Smooth muscle cell of the brain vasculature (primary cell): ENCODE data around the gene ADCY3.

ENCODE experiments used
- DNase-seq: peaks from one replicate; pipeline ENCODE4 v3.0.0-alpha.2; 2012; ENCODE audit warnings: low read depth, low spot score

Gene ADCY3

DNA sequence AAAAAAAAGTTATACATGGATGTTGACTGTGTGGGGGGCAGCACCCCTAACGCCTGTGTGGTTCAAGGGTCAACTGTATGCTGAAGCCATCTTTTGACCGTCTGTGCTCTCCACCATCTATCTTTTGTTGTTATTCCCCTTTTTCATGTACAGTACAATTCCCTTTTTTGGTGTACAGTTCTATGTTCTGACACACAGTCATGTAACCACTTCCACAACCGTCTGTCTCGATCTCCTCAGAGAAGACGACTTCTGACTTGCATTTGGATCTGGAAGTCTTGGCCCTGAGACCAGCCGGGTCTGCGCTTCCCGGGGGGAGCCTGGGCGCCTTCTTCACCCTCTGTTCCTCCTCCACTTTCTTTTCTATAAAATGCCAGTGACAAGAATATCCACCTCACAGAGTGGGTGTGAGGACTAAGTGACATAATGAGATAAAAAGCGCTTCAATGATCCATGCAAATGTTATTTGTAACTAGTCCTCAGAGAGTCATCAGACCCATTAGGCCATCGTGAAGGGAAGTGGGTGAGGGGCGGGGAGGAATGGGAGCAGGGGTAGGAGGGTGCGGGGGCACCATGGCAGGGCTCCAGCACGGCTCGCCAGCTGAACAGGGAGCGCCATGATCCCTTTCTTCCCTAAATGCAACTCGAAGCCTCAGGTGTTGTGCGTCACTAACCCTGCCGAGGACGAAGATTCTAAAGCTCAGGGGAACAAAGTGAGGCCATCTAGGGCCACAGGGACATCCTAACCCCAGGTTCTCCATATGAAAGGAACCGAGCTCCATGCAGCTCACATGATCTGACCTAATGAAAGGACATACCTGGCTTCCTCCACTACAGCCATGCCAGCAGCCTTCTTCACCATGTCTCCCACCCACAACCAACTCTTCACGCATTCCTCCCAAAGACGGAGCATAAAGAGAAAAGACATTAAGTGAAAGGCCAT is 16.6 kb downstream of the ADCY3 start:
- DNase-seq = no peak

DNA sequence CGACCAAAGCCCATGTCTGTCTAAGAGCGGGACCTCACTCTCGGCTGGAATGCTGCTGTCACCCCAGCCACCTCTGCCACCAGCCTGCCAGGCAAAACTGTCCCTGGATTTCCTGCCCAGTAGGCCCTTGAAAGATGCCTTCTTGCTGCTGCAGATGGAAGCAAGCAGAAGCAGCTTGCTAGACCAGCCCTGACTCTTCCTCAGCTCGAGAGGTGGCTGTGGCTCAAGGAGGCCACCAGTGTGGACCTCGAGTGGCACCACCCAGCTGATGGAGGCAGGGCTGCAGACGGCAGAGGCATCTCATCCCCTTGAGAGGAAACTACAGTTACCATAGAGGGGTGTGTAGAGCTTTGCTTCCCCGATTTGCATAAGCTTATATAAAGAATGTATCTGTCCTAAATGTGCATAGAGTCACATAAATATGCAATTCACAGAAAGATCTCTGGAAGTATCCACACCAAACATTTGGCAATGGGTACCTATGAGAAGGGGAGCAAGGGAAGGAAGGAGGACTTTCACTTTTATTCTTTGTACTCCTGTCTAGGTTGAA is 20.6 kb downstream of the ADCY3 start:
- DNase-seq = no peak

DNA sequence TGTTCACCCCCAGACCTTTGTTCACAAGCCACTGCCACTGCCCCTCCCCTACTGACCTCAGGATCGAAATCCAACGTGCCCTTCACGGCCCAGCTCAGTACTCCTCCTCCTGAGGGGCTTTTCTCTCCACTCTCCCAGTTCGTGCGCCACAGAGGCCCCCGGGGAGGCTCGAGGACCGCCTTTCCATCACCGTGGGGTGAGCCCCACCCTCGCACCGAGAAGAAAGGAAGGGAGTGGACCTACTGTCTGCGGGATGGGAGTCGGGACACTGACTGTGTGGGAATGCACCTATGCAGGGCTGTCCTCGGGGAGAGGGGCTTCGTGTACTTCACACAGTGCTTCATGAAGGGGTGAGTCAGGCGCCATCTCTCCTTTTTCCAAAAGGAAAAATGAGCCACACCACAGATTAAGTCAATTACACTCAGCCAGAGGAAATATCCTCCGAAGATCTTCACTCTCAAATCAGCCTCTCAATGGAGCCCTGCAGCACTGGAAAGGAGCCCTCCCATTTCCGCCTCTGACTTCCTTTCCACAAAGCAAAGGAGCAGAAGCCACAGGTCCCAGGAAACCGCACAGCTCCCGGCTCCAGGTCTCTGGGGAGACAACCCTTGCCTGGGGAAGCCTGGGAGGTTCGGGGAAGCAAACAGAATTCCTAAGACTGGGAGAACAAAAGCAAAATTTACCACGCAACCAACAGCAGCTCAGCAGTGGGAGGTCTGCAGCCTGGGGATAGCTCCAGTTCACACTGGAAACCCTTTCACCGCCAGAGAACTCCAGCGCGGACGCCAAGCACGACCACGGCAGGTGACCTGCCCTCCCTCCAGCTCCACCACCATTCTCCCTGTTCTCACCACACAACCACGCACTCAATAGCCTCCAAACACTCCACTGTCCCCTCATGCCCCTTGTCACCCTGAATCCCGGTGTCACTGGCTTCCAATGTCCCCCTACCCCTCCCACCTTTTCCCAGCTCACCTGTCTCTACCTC is 21.6 kb downstream of the ADCY3 start:
- DNase-seq = no peak

DNA sequence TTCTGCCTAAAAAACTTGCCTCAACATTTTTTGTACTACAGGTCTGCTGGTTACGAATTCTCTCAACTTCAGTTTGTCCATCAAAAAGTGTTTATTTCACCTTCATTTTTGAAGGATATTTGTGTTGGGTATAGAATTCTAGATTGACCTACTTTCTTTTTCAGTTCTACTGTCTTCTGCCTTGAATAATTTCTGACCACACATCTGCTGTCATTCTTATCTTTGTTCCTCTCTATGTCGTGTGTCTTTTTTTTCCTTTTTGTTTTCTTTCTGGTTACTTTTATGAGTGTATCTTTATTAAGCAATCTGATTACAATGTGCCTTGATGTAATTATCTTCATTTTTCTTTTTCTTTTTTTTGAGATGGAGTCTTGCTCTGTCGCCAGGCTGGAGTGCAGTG is 25.3 kb downstream of the ADCY3 start:
- DNase-seq = no peak

DNA sequence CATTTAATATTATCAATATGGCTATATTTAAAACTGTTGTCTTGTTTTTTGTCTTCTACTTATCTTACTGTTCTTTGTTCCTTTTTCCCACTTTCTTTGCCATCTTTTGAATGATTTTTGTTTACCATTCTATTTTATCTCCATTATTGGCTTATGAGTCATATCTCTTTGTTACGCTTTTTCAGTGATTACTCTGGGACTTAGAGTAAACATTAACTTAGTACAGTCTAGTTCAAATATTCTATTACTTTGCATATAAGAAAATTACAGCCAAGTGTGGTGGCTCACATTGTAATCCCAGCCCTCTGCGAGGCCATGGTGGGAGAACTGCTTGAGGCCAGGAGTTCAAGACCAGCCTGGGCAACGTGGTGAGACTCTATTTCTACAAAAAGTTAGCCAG is 26.1 kb downstream of the ADCY3 start:
- no peak for DNase-seq

DNA sequence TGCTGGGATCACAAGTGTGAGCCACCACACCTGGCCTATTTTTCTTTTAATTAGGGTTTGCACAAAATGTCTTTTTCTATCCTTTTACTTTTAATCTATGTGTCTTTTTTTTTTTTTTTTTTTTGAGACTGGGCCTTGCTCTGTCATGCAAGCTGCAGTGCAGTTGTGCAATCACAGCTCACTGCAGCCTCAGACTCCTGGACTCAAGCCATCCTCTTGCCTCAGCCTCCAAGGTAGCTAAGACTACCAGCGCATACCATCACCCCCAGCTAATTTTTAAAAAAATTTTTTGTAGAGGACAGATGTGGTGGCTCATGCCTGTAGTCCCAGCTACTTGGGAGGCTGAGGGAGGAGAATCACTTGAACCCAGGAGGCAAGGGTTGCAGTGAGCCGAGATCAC is 27.1 kb downstream of the ADCY3 start:
- DNase-seq = no peak

DNA sequence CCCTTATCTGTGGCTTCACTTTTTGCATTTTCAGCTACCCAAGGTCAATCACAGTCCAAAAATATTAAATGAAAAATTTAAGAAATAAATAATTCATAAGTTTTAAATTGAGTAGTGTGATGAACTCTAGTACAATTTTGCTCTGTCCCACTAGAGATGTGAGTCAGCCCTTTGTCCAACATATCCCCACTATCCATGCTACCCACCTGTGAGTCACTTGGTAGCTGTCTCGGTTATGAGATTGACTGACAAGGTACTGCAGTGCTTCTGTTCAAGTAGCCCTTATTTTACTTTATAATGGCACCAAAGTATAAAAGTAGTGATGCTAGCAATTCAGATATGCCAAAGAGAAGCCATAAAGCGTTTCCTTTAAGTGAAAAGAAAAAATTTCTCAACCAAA is 28.8 kb downstream of the ADCY3 start:
- no peak for DNase-seq

DNA sequence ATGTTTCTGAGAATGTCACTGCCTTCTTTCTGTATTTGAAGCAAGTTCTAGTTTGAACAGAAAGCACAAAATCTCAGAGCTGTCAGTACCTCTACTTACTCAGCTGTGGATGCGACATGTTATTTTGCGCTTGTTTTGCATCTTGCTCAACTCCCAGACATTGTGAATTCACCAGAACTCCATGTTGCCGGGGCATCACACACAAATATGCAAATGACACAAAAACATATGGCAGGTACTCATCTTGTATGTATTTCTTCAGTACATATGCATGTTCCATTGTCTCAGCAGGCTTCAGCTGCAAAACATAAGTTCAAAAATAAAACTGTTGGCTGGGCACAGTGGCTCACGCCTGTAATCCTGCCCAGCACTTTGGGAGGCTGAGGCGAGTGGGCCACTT is 30.8 kb downstream of the ADCY3 start:
- no peak for DNase-seq

DNA sequence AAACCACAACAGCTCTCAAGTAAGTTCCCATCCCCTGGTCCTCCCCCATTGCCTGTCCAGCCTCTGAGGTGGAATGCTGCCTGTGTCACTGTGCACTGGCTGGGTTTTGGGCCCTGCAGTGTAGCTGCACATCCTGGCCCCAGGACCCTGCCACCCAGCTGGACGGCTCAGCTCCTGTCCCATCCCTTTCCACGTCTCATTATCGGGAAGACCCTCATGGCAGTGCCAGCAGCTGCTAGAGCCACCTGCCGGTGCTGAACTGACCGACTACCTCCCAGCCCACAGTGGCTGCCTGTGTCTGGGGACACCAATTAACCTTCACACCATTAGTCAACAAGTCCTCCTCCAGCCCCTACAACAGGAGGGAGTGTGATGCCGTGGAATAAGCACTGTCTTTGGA is 31.9 kb downstream of the ADCY3 start:
- no peak for DNase-seq

DNA sequence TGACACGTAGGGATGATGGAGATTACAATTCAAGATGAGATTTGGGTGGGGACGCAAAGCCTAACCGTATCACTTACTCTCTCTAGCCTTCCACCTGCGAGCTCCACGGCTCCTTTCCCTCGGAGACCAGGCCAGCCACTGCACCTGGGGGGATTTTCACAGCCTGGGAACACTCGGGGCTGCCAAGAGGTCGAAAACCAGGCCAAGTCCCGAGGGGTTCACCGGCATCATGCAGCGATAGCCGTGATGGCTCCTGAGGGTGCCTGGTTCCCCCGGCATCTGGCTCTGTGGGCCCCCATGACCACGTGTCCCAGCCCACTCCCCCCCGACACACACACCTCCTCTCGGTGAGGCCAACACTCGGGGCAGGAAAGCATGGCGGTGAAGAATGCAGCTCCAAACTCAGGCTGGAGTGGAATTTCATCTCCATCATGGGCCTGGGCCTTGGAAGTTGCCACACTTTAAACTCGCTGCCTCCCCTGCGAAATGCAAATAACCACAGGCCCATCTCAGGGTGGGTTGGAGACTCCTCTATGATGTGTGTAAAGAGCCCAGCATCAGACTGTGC is 32.6 kb downstream of the ADCY3 start:
- DNase-seq = no peak

DNA sequence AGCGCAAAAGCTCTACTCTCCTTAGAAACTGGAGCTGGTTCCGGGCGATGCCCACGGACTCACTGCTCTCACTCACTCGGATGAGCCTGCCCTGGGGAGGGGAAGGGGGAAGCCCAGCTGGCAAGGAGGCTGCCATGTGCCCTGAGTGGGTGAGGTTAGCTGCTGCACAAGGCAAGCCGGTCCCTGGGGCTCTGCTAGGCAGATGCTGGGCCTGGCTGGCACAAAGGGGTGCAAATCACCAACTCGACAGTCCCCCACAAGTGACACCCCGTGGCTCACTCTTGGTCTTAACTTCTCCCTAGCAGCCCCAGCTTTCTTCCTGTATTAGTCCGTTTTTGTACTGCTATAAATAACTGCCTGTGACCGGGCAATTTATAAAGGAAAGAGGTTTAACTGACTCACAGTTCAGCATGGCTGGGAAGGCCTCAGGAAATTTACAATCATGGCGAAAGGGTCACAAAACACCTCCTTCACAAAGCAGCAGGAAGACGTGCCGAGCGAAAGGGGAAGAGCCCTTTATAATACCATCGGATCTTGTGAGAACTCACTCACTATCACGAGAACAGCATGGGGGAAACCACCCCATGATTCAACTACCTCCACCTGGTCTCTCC is 33.2 kb downstream of the ADCY3 start:
- no peak for DNase-seq

DNA sequence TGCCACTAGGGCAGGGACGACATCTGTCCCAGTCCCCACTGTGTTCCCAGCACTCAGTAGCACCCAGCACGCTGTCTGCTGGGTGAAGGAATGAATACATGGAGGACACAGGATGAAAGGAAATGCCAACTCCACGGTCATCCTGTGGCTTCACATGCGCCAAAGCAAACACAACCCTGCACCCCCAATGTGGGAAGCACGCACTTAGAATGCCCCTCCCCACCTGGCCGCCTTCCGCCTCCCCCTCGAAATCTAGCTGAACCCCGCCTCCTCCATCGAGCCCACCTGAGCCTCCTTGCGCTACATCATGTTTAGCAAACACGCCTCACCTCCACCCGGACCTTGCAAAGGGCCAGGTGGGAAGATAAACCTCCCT is 33.9 kb downstream of the ADCY3 start:
- DNase-seq = no peak

DNA sequence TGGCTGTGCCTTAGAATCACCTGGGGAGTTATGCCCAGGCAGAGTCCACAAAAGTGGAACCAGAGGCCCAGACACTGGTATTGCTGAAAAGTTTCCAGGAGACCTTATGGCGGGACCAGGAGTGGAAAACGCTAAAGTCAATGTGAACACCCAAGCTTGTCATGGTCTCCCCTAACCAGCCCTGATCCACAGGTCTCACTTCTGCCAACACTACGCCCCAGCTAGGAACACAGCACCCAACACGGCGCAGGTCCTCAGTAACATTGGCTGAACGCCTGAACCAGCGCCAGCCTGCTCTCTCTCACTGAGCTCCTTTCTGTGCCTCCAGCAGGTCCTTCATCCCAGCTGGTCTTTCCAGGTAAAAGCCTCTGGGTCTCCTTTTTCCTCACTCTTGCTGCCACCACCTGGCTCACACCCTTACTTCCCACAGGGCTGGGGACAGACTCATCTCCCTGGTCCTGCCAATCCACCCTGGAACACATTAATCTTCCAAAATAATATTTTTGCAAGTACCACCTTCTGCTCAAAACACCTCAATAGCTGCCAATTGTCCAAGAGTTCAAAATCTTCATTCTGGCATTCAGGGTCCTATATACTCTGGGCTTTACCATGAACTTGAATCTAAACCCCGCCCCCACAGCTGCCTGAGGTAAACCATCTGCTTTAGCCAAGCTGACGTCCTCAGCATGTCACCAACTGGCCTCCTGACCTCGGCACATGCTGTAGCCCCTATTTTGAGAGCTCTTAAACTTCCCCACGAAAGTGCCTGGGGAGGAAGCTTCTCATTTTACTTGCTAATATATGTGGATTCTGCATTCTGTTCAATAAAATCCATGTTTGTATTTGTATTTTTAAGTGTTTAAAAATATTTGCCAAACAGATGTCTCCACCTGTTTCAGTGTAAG is 34.6 kb downstream of the ADCY3 start:
- no peak for DNase-seq

DNA sequence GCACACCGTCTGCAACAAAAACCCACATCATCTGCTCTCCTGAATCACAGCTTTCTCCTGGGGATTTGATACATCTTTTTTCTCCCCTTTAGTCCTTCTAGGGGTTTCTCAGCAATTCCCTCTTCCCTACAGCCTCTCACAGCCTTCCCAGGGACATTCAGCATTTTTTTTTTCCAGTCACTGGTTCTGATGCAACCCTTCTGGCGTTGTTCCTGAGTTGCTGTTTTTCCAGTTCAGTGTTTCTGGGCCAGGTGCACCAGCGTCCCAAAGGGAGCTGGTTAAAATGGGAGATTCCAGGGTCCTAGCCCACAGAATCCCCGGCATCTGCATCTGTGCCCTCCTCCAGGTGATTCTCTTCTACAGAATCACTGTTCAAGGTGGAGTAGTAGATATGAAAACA is 36.1 kb downstream of the ADCY3 start:
- no peak for DNase-seq

DNA sequence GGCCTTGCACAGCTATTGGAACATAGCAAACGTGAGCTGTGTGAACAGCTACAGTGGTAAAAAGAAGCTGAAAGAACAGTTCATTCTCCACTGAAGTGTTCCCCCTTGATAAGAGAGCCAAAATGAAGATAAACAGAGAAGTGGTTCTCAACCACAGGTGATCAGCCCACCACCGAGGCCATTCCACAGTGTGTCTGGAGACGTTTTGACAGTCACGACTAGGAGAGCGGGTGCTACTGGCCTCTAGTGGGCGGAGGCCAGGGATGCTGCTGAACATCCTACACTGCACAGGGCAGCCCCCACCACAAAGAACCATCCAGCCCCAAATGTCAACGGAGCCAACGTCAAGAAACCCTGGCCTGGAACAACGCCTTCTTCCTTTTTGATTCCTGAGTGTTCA is 38.4 kb downstream of the ADCY3 start:
- DNase-seq = no peak

DNA sequence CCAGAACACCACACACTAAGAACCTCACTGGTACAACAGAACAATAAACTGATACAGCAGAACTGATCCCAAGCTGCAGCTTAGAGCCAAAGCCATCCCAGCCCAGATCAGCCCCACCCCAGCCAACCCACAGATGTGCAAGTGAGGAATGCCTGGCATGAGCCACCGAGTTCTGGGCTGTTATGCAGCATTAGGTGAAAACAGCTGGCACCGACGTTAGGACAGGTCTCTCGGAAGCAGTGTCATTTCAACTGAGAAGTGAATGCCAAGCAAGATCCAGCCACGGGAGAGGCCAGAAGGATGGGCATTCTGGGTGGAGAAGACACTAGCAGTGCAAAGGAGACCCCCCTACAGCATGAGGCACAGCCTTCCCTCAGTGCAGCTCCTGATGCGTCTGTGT is 38.9 kb downstream of the ADCY3 start:
- DNase-seq = no peak

DNA sequence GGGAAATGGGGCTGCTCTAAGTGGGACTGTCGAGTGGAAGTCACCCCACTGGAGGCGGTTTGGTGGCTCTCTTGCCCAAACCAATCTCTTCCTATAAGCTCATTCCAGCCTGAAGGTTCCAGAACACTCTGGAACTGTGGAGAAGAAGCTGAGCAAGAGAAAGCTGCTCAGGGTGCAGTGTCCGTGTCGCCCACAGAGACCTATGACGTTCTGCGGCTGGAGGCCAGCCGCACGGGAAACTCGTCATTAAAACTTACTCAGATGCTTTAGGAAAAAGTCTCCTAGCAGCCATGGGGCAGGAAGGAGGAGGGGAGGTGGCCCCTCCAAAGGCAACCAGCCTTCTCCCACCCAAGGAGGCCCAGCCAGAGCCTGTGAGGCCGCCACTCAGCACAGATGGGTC is 41.7 kb downstream of the ADCY3 start:
- DNase-seq = no peak

DNA sequence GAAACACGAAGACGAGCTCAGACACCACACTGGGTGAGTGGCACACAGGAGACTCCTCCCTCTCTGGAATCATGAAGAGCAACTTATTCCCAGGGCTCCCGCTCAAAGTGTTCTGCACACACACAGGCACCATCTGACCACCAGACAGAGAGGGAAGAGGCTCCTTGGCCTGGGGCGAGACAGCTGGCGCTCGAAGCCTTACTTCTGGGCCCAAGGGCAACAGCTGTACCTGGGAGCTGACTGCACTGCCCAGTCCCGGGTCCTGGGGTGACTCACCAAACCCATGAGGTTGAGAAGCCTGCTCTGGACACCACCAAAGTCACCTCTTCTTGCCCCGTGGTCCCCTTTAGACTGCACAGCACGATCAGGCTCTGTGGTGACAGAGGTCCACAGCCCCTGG is 42.4 kb downstream of the ADCY3 start:
- no peak for DNase-seq

DNA sequence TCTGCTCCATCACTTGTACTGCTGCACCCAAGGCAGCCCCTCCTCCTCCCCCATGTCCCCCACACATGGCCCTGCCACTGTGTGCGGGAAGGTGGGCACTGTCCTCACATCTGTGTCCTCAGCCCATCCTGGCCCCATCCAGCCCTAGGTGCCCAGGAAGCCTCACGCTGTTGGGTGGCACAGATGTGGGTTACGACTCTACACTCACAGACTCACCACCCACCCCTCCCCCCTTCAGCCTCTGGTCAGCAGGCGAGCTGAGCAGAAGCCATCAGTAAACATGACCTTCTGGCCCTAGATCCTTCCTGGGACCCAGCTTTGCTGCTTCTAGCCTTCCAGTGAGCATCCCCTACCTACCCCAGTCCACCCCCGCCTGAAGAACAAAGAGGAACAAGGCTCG is 43.0 kb downstream of the ADCY3 start:
- DNase-seq = no peak

DNA sequence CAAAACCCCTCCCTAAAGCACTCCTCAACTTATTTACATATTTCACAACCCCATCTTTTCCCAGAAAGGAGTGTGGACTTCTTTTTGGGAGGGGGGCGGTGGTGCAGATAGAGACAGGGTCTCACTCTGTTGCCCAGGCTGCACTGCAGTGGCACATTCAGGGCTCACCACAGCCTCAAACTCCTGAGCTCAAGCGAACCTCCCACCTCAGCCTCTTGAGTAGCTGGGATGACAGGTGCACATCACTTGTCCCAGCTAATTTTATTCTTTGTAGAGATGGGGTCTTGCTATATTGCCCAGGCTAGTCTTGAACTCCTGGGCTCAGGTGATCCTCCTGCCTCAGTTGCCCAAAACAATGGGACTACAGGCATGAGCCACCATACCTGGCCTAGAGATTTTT is 44.1 kb downstream of the ADCY3 start:
- no peak for DNase-seq

DNA sequence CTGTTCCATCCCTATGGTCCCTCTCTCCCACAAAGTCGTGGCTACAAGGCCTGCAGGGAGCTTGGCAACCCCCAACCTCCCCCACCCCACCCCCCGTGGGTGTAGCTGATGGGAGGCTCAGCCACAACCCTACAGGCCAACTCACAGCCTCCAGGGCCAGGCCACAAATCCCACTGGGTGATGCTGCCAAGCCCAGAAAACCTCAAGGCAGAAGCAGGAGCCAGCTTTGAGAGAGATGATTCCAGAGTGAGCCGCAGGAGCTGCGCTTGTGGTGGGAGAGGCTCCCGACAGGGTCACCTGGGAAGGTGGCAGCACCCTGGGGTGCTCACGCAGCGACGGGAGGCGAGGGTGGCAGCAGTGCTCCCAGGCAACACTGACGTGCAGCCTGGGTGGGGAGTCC is 44.8 kb downstream of the ADCY3 start:
- DNase-seq = no peak
